IPS-18a (cell line): Measurements from ENCODE around the gene NPTN.

Experiments used
- H3K27ac ChIP-seq: one replicate; pipeline ENCODE4 v1.5.1; 2013; ENCODE audit warnings: low read length
- H3K27me3 ChIP-seq: one replicate; pipeline ENCODE4 v1.6.1; 2013; ENCODE audit warnings: mild to moderate bottlenecking, low read length; ENCODE audit not compliant: control insufficient read depth, insufficient read depth
- H3K36me3 ChIP-seq: one replicate; pipeline ENCODE4 v1.6.1; 2013; ENCODE audit warnings: low read depth, low read length; ENCODE audit not compliant: control insufficient read depth
- H3K4me1 ChIP-seq: one replicate; pipeline ENCODE4 v1.6.1; 2013; ENCODE audit warnings: low read depth, low read length; ENCODE audit not compliant: control insufficient read depth
- H3K4me3 ChIP-seq: one replicate; pipeline ENCODE4 v1.5.1; 2013; ENCODE audit warnings: low read length
- H3K9ac ChIP-seq: one replicate; pipeline ENCODE4 v1.6.1; 2013; ENCODE audit warnings: mild to moderate bottlenecking, low read length, moderate library complexity
- H3K9me3 ChIP-seq: one replicate; pipeline ENCODE4 v1.6.1; 2013; ENCODE audit warnings: low read depth, low read length; ENCODE audit not compliant: control insufficient read depth

Gene NPTN

DNA sequence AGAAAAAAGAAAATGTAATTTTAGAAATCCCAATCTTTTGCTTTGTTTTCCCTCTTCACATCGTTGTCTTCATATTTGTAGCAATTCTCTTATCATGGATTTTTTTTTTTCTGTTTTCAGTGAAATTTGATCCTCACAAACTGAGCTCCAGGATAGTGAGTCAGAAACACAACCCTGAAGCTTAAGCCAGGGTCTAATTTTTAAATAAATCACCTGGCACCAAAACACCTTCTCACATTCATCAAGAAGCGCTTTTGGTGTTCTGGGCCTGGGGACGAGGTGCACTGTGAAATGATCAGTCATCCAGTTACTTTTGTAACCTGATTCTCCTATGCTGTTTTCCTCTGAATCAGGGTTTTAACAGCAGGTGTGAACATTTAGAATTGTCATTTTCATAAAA lies 102.5 kb downstream of the NPTN start:
- no peaks in the 10 kb centered on the region for H3K27me3 ChIP-seq
- no peaks in the 10 kb centered on the region for H3K9me3 ChIP-seq
- H3K4me1 ChIP-seq, result peaks cover 3% of the 10 kb centered on the region
- no peak overlapping the region for H3K27ac ChIP-seq
- no peak overlapping the region for H3K4me3 ChIP-seq
- H3K9ac ChIP-seq, result no peak overlapping the region
- no peaks in the 10 kb centered on the region for H3K36me3 ChIP-seq

DNA sequence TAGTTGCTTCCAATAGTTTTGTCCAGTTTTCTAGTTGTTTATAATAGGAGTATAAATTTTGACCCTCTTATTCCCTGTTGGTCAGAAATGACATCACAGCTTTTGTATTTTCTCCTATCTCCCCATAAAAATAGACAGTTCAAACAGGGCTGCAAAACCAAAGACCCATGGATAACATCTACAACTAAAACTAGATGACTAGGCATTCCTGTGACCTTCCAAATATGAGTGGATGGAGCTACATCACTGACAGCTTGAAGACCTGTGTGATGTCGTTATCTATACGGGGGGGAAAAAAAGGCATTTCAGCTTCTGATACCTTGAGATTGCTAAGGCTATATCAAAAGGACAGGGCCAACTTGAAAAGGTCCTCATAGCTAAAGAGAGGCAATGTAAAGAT lies 105.6 kb downstream of the NPTN start:
- Histone ChIP-seq H3K9me3 (no peaks in the 10 kb centered on the region), H3K36me3 (no peaks in the 10 kb centered on the region), H3K27ac (no peak overlapping the region), H3K9ac (no peak overlapping the region), H3K4me1 (peaks cover 3% of the 10 kb centered on the region), H3K27me3 (no peaks in the 10 kb centered on the region), H3K4me3 (no peak overlapping the region)

DNA sequence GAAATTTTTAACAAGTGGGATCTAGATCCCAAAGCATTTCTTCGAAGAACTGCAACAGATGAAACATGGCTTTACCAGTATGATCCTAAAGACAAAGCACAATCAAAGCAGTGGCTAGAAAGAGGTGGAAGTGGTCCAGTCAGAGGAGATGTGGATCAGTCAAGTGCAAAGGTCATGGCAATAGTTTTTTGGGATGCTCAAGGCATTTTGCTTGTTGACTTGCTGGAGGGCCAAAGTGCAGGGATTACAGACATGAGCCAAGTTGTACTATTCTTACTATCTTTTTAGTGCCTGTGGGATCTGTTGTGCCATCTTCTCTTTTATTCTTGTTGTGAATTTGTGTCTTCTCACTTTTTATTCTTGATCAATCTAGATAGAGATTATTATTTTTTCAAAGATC lies 108.3 kb downstream of the NPTN start:
- Histone ChIP-seq H3K4me3 (no peak overlapping the region), H3K27ac (no peak overlapping the region), H3K9ac (no peak overlapping the region), H3K4me1 (peaks cover 3% of the 10 kb centered on the region), H3K27me3 (no peaks in the 10 kb centered on the region), H3K9me3 (no peaks in the 10 kb centered on the region), H3K36me3 (no peaks in the 10 kb centered on the region)

DNA sequence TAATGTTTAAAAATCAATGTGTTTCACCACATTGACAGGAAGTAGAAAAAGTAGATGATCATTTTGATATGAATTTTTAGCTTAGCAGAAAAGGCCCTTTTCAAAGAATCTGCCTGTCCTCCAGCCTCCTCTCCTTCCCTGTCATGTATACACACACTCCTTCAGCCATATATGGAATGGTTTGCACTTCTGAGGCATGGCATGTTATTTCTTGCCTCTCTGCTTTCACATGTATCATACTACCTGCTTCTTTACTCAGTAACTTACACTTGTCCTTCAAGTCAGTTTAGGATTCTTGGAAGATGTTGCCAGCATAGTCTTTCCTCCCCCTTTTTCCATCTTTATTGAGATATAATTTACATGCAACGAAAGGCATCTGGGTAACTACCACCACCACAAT lies 111.2 kb downstream of the NPTN start:
- Histone ChIP-seq H3K27ac (no peak overlapping the region), H3K9ac (no peak overlapping the region), H3K9me3 (no peaks in the 10 kb centered on the region), H3K4me3 (no peak overlapping the region), H3K27me3 (no peaks in the 10 kb centered on the region), H3K36me3 (no peaks in the 10 kb centered on the region), H3K4me1 (peaks cover 20% of the 10 kb centered on the region)

DNA sequence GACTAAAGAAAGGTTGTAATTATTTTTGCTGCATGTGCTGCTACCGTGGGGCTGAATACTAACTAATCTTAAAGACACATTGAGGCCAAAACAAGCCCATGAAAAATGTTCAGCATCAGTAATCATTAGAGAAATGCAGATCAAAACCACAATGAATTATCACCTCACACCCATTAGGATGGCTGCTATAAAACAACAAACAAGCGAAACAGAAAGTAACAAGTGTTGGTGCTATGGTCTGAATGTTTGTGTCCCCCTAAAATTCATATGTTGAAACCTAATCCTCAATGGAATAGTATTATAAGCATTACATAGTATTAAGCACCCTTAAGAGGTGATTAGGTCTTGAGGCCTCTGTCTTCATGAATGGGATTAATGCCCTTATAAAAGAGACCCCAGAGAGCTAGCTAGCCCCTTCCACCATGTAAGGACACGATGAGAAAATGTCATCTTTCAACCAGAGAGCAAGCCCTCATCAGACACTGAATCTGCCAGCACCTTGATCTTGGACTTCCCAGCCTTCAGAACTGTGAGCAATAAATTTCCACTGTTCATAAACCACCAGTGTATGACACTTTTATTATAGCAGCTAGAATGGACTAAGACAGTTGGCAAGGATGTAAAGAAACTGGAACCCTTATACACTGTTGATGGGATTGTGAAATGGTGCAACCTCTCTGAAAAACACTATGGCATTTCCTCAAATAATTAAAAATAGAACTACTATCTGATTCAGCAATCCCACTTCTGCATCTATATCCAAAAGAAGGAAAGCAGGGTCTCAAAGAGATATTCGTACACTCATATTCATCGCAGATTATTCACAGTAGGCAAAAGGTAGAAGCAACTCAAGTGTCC lies 114.1 kb downstream of the NPTN start:
- no peaks in the 10 kb centered on the region for H3K9me3 ChIP-seq
- H3K27ac ChIP-seq, result no peak overlapping the region
- no peaks in the 10 kb centered on the region for H3K36me3 ChIP-seq
- H3K9ac ChIP-seq, result no peak overlapping the region
- H3K4me1 ChIP-seq, result peaks cover 20% of the 10 kb centered on the region
- H3K4me3 ChIP-seq, result no peak overlapping the region
- no peaks in the 10 kb centered on the region for H3K27me3 ChIP-seq

DNA sequence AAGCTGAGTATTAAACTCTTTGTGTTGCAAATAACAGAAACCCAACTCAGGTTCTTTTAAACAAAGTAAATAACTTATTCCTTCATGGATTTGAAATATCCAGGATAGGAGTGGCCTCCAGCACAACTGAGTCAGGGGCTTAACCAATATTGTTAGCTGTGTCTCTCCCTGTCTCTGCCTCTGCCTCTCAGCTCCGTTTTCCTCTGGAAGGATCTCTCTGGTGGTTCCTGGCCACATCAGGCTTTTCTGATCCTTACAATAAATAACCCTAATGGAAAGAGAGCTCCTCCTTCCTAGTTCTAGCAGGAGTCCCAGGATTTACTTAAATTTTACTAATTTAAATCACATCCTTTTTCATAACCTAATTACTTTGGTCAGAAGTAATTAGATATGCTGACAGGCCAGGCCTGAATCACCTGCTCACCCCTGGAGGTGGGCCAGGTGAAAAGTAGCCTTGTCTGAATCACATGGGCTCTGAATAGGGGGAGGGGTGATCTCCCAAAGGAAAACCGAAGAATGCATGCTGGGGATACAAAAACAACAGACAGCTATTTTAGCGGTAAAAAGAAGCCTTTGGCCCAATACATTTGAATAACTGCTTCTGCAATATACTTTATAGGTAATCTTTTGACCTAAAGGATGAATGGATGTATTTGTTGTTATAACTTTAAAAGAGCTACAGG lies 114.9 kb downstream of the NPTN start:
- H3K27ac ChIP-seq, result no peak overlapping the region
- H3K27me3 ChIP-seq, result no peaks in the 10 kb centered on the region
- H3K9me3 ChIP-seq, result no peaks in the 10 kb centered on the region
- H3K9ac ChIP-seq, result no peak overlapping the region
- H3K4me1 ChIP-seq, result peaks cover 20% of the 10 kb centered on the region
- H3K4me3 ChIP-seq, result no peak overlapping the region
- H3K36me3 ChIP-seq, result no peaks in the 10 kb centered on the region

- Histone ChIP-seq H3K36me3 (no peaks in the 10 kb centered on the region), H3K27me3 (no peaks in the 10 kb centered on the region), H3K9me3 (no peaks in the 10 kb centered on the region), H3K4me1 (peaks cover 20% of the 10 kb centered on the region), H3K9ac (no peak overlapping the region), H3K4me3 (no peak overlapping the region), H3K27ac (no peak overlapping the region)
These were observed 115.6 kb downstream of the NPTN start for GRCh38 chr15:73517566-73517965.

DNA sequence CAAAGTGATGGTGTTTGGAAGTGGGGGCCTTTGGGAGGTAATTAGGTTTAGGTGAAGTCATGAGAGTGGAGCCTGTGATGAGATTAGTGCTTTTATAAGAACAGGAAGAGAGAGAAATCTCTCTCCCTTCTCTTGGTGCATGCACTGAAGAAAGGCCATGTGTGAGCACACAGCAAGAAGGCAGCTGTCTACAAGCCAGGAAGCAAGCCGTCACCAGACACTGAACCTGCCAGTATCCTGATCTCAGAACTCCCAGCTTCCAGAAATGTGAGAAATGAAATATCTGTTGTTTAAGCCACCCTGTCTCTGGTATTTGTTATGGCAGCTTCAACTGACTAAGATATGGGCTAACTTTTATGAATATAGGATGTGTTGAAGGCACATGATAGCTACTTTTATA lies 117.7 kb downstream of the NPTN start:
- H3K4me1 ChIP-seq, result peaks cover 20% of the 10 kb centered on the region
- no peak overlapping the region for H3K27ac ChIP-seq
- H3K36me3 ChIP-seq, result no peaks in the 10 kb centered on the region
- H3K4me3 ChIP-seq, result no peak overlapping the region
- no peaks in the 10 kb centered on the region for H3K9me3 ChIP-seq
- no peaks in the 10 kb centered on the region for H3K27me3 ChIP-seq
- H3K9ac ChIP-seq, result no peak overlapping the region
